Stimulated activated naive CD8-positive, alpha-beta T cell treated with anti-CD3 and anti-CD28 coated beads, Interleukin-15, Interleukin-2, amounts not matched to agents 100 ng/mL and 50 ng/mL, for 24 hours (primary cell): ENCODE measurements around the gene ST3GAL4.

Source experiments
- H3K27ac Mint-ChIP-seq: one replicate; pipeline ENCODE4 v1.8.0; 2021; ENCODE audit warnings: mild to moderate bottlenecking, mixed read lengths
- H3K27me3 Mint-ChIP-seq: one replicate; pipeline ENCODE4 v1.8.0; 2021; ENCODE audit warnings: mixed read lengths
- H3K36me3 Mint-ChIP-seq: one replicate; pipeline ENCODE4 v1.8.0; 2021; ENCODE audit warnings: low read depth, mixed read lengths
- H3K4me1 Mint-ChIP-seq: one replicate; pipeline ENCODE4 v1.8.0; 2021; ENCODE audit warnings: low read depth, mixed read lengths
- H3K4me3 Mint-ChIP-seq: one replicate; pipeline ENCODE4 v1.8.0; 2021; ENCODE audit warnings: mild to moderate bottlenecking, mixed read lengths
- H3K9me3 Mint-ChIP-seq: one replicate; pipeline ENCODE4 v1.8.0; 2021; ENCODE audit warnings: mixed read lengths

ST3GAL4 gene

GRCh38 chr11:126418887-126419286, 63.4 kb downstream of the ST3GAL4 start:
- Mint-ChIP-seq H3K4me3 (no peak overlapping the region), H3K9me3 (no peaks in the 10 kb centered on the region), H3K4me1 (peaks cover 17% of the 10 kb centered on the region), H3K36me3 (no peaks in the 10 kb centered on the region), H3K27ac (no peak overlapping the region), H3K27me3 (peaks cover 11% of the 10 kb centered on the region)

- Mint-ChIP-seq H3K9me3 (no peaks in the 10 kb centered on the region), H3K4me1 (peaks cover 17% of the 10 kb centered on the region), H3K36me3 (no peaks in the 10 kb centered on the region), H3K27ac (no peak overlapping the region), H3K27me3 (peaks cover 11% of the 10 kb centered on the region), H3K4me3 (no peak overlapping the region)
Observed at GRCh38 chr11:126419801-126420697, 64.6 kb downstream of the ST3GAL4 start.

GRCh38 chr11:126420698-126421256, 65.3 kb downstream of the ST3GAL4 start:
- no peaks in the 10 kb centered on the region for H3K36me3 Mint-ChIP-seq
- peaks cover 16% of the 10 kb centered on the region for H3K4me1 Mint-ChIP-seq
- no peak overlapping the region for H3K4me3 Mint-ChIP-seq
- no peaks in the 10 kb centered on the region for H3K9me3 Mint-ChIP-seq
- peaks cover 11% of the 10 kb centered on the region for H3K27me3 Mint-ChIP-seq
- no peak overlapping the region for H3K27ac Mint-ChIP-seq

- no peaks in the 10 kb centered on the region for H3K36me3 Mint-ChIP-seq
- no peaks in the 10 kb centered on the region for H3K9me3 Mint-ChIP-seq
- no peak overlapping the region for H3K27ac Mint-ChIP-seq
- no peak overlapping the region for H3K4me3 Mint-ChIP-seq
- peaks cover 11% of the 10 kb centered on the region for H3K27me3 Mint-ChIP-seq
- peaks cover 11% of the 10 kb centered on the region for H3K4me1 Mint-ChIP-seq
Observed at GRCh38 chr11:126421271-126421671, 65.8 kb downstream of the ST3GAL4 start.

GRCh38 chr11:126422446-126422845, 67.0 kb downstream of the ST3GAL4 start:
- Mint-ChIP-seq H3K4me1 (peaks cover 15% of the 10 kb centered on the region), H3K9me3 (no peaks in the 10 kb centered on the region), H3K36me3 (no peaks in the 10 kb centered on the region), H3K4me3 (no peak overlapping the region), H3K27ac (no peak overlapping the region), H3K27me3 (peaks cover 11% of the 10 kb centered on the region)

GRCh38 chr11:126423154-126423553, 67.7 kb downstream of the ST3GAL4 start:
- Mint-ChIP-seq H3K4me3 (no peak overlapping the region), H3K4me1 (peaks cover 15% of the 10 kb centered on the region), H3K9me3 (no peaks in the 10 kb centered on the region), H3K36me3 (no peaks in the 10 kb centered on the region), H3K27ac (no peak overlapping the region), H3K27me3 (peaks cover 10% of the 10 kb centered on the region)

- H3K4me3 Mint-ChIP-seq, result no peak overlapping the region
- no peak overlapping the region for H3K27ac Mint-ChIP-seq
- H3K27me3 Mint-ChIP-seq, result peaks cover 6% of the 10 kb centered on the region
Observed at GRCh38 chr11:126423743-126424142, 68.3 kb downstream of the ST3GAL4 start.

GRCh38 chr11:126424471-126425039, 69.1 kb downstream of the ST3GAL4 start:
- peaks cover 15% of the 10 kb centered on the region for H3K4me1 Mint-ChIP-seq
- no peaks in the 10 kb centered on the region for H3K36me3 Mint-ChIP-seq
- H3K9me3 Mint-ChIP-seq, result no peaks in the 10 kb centered on the region
- no peak overlapping the region for H3K27ac Mint-ChIP-seq
- H3K4me3 Mint-ChIP-seq, result no peak overlapping the region
- peaks cover 6% of the 10 kb centered on the region for H3K27me3 Mint-ChIP-seq

More at GRCh38 chr11:126423743-126424142, 68.3 kb downstream of the ST3GAL4 start:
- H3K36me3 Mint-ChIP-seq, result no peaks in the 10 kb centered on the region
- no peaks in the 10 kb centered on the region for H3K9me3 Mint-ChIP-seq
- H3K4me1 Mint-ChIP-seq, result peaks cover 15% of the 10 kb centered on the region

GRCh38 chr11:126426106-126426505, 70.6 kb downstream of the ST3GAL4 start:
- H3K4me1 Mint-ChIP-seq, result peaks cover 6% of the 10 kb centered on the region
- no peak overlapping the region for H3K4me3 Mint-ChIP-seq
- H3K27me3 Mint-ChIP-seq, result no peaks in the 10 kb centered on the region
- no peaks in the 10 kb centered on the region for H3K36me3 Mint-ChIP-seq
- H3K9me3 Mint-ChIP-seq, result no peaks in the 10 kb centered on the region
- H3K27ac Mint-ChIP-seq, result no peak overlapping the region

GRCh38 chr11:126426820-126427749, 71.6 kb downstream of the ST3GAL4 start:
- H3K9me3 Mint-ChIP-seq, result no peaks in the 10 kb centered on the region
- no peak overlapping the region for H3K4me3 Mint-ChIP-seq
- H3K4me1 Mint-ChIP-seq, result peaks cover 6% of the 10 kb centered on the region
- no peaks in the 10 kb centered on the region for H3K27me3 Mint-ChIP-seq
- H3K36me3 Mint-ChIP-seq, result no peaks in the 10 kb centered on the region
- no peak overlapping the region for H3K27ac Mint-ChIP-seq

- H3K27ac Mint-ChIP-seq, result no peak overlapping the region
- peaks cover 6% of the 10 kb centered on the region for H3K4me1 Mint-ChIP-seq
- no peaks in the 10 kb centered on the region for H3K9me3 Mint-ChIP-seq
- no peaks in the 10 kb centered on the region for H3K36me3 Mint-ChIP-seq
- H3K4me3 Mint-ChIP-seq, result no peak overlapping the region
- H3K27me3 Mint-ChIP-seq, result no peaks in the 10 kb centered on the region
Observed at GRCh38 chr11:126430581-126431335, 75.3 kb downstream of the ST3GAL4 start.

GRCh38 chr11:126431401-126432064, 76.0 kb downstream of the ST3GAL4 start:
- no peak overlapping the region for H3K27ac Mint-ChIP-seq
- H3K4me3 Mint-ChIP-seq, result no peak overlapping the region
- no peaks in the 10 kb centered on the region for H3K36me3 Mint-ChIP-seq
- peaks cover 6% of the 10 kb centered on the region for H3K4me1 Mint-ChIP-seq
- H3K27me3 Mint-ChIP-seq, result no peaks in the 10 kb centered on the region
- H3K9me3 Mint-ChIP-seq, result no peaks in the 10 kb centered on the region

- Mint-ChIP-seq H3K4me3 (no peak overlapping the region), H3K36me3 (no peaks in the 10 kb centered on the region), H3K9me3 (no peaks in the 10 kb centered on the region), H3K27ac (no peak overlapping the region), H3K4me1 (peaks cover 3% of the 10 kb centered on the region), H3K27me3 (no peaks in the 10 kb centered on the region)
Observed at GRCh38 chr11:126432065-126432461, 76.6 kb downstream of the ST3GAL4 start.
